ENCODE results near the gene LRMDA. TPM values are rescaled to one million over a fixed set of nuclear protein-coding genes. Genes with fewer than 3 reads are reported as not detected.

The LRMDA gene
- total RNA-seq, 1 experiment from 2014 or later = 0.10 TPM

GRCh38 chr10:76080991-76081390 is 649.6 kb downstream of the LRMDA start:
- DNase-seq (ENCODE audit: low spot score) = peak; percentile 34

- DNase-seq (ENCODE audit: low spot score) = no peak
Measured at GRCh38 chr10:76082232-76082631, 650.8 kb downstream of the LRMDA start.

- DNase-seq (ENCODE audit: low spot score) = peak; percentile 79
Measured at GRCh38 chr10:76082956-76083355, 651.5 kb downstream of the LRMDA start.

GRCh38 chr10:76085002-76085816 is 653.8 kb downstream of the LRMDA start:
- no peak for DNase-seq (ENCODE audit: low spot score)

GRCh38 chr10:76085817-76086167 is 654.4 kb downstream of the LRMDA start:
- no peak for DNase-seq (ENCODE audit: low spot score)

GRCh38 chr10:76086170-76086760 is 654.8 kb downstream of the LRMDA start:
- no peak for DNase-seq (ENCODE audit: low spot score)

GRCh38 chr10:76086761-76087639 is 655.6 kb downstream of the LRMDA start:
- DNase-seq (ENCODE audit: low spot score) = peak; percentile 74

GRCh38 chr10:76088008-76088407 is 656.6 kb downstream of the LRMDA start:
- DNase-seq (ENCODE audit: low spot score) = no peak

GRCh38 chr10:76088980-76089379 is 657.6 kb downstream of the LRMDA start:
- DNase-seq (ENCODE audit: low spot score) = no peak

- no peak for DNase-seq (ENCODE audit: low spot score)
Measured at GRCh38 chr10:76089556-76090180, 658.2 kb downstream of the LRMDA start.

- DNase-seq (ENCODE audit: low spot score) = no peak
Measured at GRCh38 chr10:76091926-76092325, 660.5 kb downstream of the LRMDA start.

- no peak for DNase-seq (ENCODE audit: low spot score)
Measured at GRCh38 chr10:76106611-76107010, 675.2 kb downstream of the LRMDA start.

- DNase-seq (ENCODE audit: low spot score) = no peak
Measured at GRCh38 chr10:76108563-76109359, 677.3 kb downstream of the LRMDA start.

GRCh38 chr10:76111404-76111803 is 680.0 kb downstream of the LRMDA start:
- no peak for DNase-seq (ENCODE audit: low spot score)

GRCh38 chr10:76111986-76112825 is 680.8 kb downstream of the LRMDA start:
- no peak for DNase-seq (ENCODE audit: low spot score)

GRCh38 chr10:76112826-76113150 is 681.4 kb downstream of the LRMDA start:
- no peak for DNase-seq (ENCODE audit: low spot score)

GRCh38 chr10:76113952-76114351 is 682.5 kb downstream of the LRMDA start:
- no peak for DNase-seq (ENCODE audit: low spot score)

- DNase-seq (ENCODE audit: low spot score) = no peak
Measured at GRCh38 chr10:76114581-76115001, 683.2 kb downstream of the LRMDA start.

GRCh38 chr10:76115131-76115470 is 683.7 kb downstream of the LRMDA start:
- DNase-seq (ENCODE audit: low spot score) = no peak

GRCh38 chr10:76115471-76116155 is 684.2 kb downstream of the LRMDA start:
- DNase-seq (ENCODE audit: low spot score) = no peak
